CD4-positive, alpha-beta T cell treated with Interleukin-15 for 1 hour (primary cell): ENCODE measurements around the gene PCBP3.
"Not testable (repeated sequence)": the region's sequence is repeated elsewhere in the genome, so short reads cannot be mapped to it uniquely, and the experiment has no call there.

Experiments
- DNase-seq: peaks from one replicate; pipeline ENCODE4 v3.0.0-alpha.2; 2020

The PCBP3 gene

GRCh38 chr21:45698493-45699184 is 55.1 kb downstream of the PCBP3 start:
- DNase-seq: no peak

DNA sequence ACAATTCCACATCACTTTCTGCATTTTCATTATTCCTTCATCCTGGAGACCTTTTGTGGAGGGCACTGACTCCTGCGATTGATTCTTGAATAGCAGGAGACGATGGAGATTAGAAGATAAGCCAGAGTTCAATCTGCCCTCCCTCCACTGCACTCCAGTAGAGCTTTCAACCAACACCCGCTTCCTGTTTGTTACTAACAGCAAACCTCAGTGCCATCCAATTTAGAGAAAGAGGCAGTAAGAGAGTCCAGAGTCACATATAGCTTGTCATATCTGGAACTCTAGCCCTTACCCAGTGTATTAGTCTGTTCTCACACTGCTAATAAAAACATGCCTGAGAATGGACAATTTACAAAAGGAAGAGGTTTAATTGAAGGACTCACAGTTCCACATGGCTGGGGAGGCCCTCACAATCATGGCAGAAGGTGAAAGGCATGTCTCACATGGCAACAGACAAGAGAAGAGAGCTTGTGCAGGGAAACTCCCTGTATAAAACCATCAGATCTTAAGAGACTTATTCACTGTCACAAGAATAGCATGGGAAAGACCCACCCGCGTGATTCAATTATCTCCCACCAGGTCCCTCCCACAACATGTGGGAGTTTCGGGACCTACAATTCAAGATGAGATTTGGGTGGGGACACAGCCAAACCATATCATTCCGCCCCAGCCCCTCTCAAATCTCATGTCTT is 55.9 kb downstream of the PCBP3 start:
- no peak for DNase-seq

DNA sequence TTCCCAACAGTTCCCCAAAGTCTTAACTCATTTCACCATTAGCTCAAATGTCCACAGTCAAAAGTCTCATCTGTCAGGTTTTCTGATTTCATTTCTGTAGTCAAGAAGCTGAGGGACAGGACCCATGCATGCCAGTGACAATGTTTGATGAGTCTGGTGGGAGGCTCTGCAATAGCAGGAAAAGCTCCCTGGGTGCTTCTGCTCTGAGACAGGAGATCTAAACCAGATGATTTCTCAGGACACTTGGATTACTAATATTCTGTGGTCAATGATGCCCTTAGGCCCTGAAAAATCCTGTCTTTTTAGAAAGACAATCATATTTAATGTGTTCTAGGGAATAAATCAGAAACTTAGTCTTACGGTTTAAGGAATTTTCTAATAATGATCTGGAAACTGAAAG is 56.4 kb downstream of the PCBP3 start:
- DNase-seq: no peak

- DNase-seq: no peak
These were observed 56.9 kb downstream of the PCBP3 start for GRCh38 chr21:45700461-45700860.

- DNase-seq: no peak
These were observed 61.0 kb downstream of the PCBP3 start for GRCh38 chr21:45704311-45705108.

DNA sequence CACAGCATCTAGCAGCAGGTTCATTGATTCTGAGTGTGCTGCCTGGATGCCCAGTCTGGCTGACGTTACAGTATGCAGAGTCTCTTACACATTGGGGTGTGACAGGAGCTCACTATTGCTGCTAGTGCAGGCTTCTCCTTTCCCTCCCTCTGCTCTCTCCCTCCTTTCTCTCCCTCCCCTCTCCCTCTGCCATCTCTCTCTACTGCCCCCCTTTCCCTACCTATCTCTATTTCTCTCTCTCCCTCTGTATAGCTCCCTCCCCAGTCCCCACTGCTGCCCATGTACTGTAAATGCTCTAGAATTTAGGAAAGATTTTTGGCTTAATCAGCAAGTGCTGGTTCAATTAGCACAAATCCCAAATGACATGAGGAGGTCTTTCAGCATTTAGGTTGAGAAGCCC is 62.8 kb downstream of the PCBP3 start:
- DNase-seq: no peak

GRCh38 chr21:45709173-45709572 is 65.6 kb downstream of the PCBP3 start:
- DNase-seq: no peak

- DNase-seq: no peak
These were observed 66.3 kb downstream of the PCBP3 start for GRCh38 chr21:45709696-45710268.

- not testable (repeated sequence) for DNase-seq
These were observed 66.8 kb downstream of the PCBP3 start for GRCh38 chr21:45710306-45710705.

DNA sequence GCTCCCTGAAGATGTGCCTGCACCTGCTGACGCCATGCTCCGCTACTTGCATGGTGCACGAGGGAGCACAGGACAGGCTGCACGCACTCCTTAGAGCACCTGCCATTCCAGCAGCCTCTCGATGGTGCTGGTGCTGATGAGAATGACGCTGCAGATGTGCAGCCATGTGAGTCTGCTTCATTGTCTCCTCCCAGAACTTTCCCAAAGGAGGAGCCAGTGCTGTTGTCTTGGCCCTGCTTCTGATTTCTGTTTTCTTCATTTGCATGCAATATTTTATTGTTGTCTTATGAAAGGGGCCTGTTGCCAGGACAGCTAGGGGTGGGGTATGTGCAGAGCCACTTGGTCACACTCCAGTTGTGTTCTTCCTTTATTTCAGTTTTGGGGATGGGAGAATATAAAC is 70.1 kb downstream of the PCBP3 start:
- no peak for DNase-seq

- no peak for DNase-seq
These were observed 71.9 kb downstream of the PCBP3 start for GRCh38 chr21:45715441-45715840.

GRCh38 chr21:45718413-45718812 is 74.9 kb downstream of the PCBP3 start:
- DNase-seq: no peak

DNA sequence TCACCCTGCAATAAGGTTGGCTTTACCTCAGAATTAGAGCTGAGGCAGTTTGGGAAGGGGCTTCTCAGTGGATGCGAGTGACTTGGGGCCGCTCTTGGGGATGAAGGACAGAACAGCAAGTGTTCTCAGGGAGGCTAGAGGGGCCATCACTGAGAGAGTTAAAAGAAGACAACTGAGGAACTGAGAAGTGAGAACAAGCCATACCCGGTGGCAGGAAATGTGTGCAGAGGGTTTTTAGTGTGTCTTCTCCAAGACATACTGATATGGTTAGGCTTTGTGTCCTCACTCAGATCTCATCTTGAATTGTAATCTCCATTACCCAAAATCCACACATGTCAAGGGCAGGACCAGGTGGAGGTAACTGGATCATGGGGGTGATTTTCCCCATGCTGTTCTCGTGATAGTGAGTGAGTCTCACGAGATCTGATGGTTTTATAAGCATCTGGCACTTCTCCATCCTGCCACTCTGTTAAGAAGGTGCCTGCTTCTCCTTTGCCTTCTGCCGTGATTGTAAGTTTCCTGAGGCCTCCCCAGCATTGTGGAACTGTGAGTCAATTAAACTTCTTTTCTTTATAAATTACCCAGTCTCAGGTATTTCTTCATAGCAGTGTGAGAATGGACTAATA is 75.8 kb downstream of the PCBP3 start:
- DNase-seq: no peak

- DNase-seq: not testable (repeated sequence)
These were observed 76.7 kb downstream of the PCBP3 start for GRCh38 chr21:45720204-45720603.

GRCh38 chr21:45721671-45722070 is 78.1 kb downstream of the PCBP3 start:
- DNase-seq: no peak

DNA sequence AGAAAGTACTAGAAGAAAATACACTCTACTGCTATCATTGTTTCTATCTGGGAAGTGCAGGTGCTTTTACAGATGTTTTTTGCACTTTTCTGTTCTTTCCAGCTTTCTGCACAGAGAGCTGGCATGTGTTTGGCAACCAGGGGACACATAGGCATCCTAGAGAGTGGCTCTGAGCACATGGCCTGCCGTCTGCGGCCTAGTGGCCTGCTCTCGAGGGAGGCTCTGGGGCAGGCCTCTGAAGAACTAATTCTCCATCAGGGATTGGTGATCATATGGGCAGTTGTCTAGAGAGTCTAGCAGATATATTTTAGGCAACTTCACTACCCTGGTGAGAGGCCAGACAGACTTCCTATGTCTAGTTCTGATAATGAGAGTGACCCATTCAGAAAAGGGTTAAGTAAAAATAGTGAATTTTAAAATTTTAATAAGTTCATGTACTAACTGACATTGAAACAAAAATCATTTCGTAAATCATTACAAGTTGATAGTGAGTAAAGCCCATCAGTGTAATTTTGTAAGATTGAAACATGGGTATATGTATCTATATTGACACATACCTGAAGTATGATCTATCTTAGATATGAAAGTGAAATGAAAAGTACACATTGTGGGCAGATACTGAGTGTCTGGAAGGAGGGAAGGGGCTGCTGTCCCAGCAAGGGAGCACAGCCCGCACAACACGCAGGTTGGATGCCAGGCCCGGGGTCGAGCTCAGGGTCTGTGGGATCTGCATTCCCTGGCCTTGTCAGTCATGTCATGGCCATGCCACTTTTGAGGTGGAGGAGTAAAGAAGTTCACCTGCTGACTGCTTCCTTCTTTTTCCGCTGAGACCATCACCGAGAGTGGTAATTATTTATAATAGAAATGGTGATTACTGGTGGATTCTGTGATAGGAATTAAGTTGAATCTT is 79.8 kb downstream of the PCBP3 start:
- DNase-seq: no peak

DNA sequence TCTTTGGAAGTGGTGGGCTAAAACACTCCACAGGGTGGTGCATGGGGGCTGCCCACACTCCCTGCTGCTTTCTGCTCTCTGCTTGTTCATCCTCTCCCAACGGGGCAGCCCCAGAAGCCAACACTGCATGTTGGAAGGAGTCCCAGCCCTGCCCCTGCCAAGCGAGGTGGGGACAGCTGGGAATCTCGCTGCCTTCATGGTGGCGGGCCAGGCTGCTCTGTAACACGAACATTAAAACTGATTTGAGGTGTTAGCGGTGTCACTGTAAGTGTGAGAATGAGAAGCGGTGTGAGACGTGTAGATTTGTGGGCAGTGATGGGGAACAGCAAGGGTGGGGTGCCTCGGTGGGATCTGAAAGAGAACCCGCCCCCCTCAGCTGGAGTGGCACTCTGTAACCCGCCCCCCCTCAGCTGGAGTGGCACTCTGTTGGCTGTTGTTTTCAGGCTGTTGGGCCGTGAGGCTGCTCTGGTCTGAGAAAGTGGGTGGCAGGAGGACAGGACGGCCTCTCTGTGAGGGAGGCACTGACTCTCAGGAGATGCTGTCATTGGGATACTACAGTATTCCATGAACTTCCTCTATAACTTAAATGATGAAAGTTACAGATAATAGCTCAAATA is 80.9 kb downstream of the PCBP3 start:
- no peak for DNase-seq

DNA sequence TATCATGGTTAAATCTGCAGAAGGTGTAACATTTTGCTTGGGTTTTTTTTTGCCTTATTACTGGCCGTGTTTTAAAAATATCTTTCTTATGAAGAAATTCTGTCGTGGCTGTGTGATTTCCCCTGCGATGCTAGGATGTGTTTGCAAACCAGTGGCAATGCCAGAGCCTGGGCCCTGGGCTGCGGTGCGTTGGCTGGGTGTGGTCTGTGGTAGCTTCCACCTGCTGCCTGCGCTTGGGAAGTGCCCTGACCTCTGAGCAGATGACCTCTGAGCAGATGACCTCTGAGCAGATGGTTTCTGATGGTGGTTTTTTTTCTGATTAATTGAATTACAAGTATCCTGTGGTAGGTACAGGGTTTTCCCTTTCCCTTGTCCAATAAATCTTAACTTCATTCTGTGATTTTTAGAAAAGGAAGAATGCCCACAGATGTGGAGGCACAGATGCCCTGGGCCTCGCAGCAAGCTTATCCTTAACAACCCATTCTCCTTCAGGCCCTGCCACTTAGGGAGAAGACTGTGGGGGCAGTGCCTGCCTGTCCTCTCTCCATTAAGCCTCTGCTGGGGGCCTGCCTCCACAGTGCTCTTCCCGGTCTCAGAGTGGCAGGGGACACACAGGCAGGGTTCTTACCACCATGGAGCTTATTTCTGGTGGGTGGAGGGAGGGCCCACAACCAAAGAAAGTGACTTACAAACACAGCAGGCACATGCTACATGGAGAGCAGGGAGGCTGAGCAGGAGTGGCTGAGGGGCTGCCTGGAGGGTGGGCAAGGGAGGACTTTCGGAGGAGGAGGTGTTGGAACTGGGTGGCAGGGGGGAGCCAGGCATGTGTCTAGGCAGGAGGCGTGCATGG is 81.7 kb downstream of the PCBP3 start:
- DNase-seq: no peak

GRCh38 chr21:45725844-45726200 is 82.3 kb downstream of the PCBP3 start:
- no peak for DNase-seq

- no peak for DNase-seq
These were observed 82.9 kb downstream of the PCBP3 start for GRCh38 chr21:45726438-45726837.

GRCh38 chr21:45727390-45727789 is 83.9 kb downstream of the PCBP3 start:
- no peak for DNase-seq
